C4-2B (cell line): ENCODE measurements around the gene CIB2.
"Not testable (repeated sequence)": the region's sequence is repeated elsewhere in the genome, so short reads cannot be mapped to it uniquely, and the experiment has no call there.

Experiments used
- ZFX ChIP-seq: fragments of 450-650 bp; IDR thresholded peaks from 2 replicates; pipeline ENCODE4 v1.6.1; 2017
- TF ChIP-seq, protein P1 (sequence below): fragments of 450-650 bp; conservative IDR thresholded peaks from 2 replicates; pipeline ENCODE4 v1.5.1; 2017; ENCODE audit warnings: mild to moderate bottlenecking

DNA sequence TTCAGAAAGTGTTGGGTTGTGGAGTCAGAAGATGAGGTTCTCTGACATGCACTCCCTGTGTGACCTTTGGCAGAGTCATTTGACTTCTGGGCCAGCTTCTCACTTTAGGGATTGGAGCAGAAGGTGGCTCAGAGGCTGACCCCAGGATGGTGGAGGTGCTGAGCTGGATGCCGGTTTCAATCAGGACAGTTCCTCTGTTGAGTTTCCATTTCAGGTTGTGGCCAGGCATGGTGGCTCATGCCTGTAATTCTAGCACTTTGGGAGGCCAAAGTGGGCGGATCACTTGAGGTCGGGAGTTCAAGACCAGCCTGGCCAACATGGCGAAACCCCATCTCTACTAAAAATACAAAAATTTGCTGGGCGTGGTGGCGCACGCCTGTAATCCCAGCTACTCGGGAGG lies 19.8 kb upstream of the CIB2 start:
- TF ChIP-seq, protein P1, sequence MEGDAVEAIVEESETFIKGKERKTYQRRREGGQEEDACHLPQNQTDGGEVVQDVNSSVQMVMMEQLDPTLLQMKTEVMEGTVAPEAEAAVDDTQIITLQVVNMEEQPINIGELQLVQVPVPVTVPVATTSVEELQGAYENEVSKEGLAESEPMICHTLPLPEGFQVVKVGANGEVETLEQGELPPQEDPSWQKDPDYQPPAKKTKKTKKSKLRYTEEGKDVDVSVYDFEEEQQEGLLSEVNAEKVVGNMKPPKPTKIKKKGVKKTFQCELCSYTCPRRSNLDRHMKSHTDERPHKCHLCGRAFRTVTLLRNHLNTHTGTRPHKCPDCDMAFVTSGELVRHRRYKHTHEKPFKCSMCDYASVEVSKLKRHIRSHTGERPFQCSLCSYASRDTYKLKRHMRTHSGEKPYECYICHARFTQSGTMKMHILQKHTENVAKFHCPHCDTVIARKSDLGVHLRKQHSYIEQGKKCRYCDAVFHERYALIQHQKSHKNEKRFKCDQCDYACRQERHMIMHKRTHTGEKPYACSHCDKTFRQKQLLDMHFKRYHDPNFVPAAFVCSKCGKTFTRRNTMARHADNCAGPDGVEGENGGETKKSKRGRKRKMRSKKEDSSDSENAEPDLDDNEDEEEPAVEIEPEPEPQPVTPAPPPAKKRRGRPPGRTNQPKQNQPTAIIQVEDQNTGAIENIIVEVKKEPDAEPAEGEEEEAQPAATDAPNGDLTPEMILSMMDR: not testable (repeated sequence)
- not testable (repeated sequence) for TF ChIP-seq ZFX
